HepG2 (cell line): ENCODE data around the gene CTF1. TPM values are rescaled to one million over a fixed set of nuclear protein-coding genes. Genes with fewer than 3 reads are reported as not detected.

Experiments used
- DMTF1 ChIP-seq: sonication (generic); formaldehyde crosslinking; IDR thresholded peaks from 2 replicates; pipeline ENCODE4 v1.4.0; 2020; ENCODE audit warnings: mild to moderate bottlenecking, missing genetic modification reagents
- GFI1 ChIP-seq: sonication (generic); formaldehyde crosslinking; IDR thresholded peaks from 2 replicates; pipeline ENCODE4 v1.5.0; 2020; ENCODE audit warnings: missing genetic modification reagents, mild to moderate bottlenecking, borderline replicate concordance
- MED1 ChIP-seq: sonication (generic); formaldehyde crosslinking; IDR thresholded peaks from 2 replicates; pipeline ENCODE4 v1.4.0; 2020; ENCODE audit warnings: missing genetic modification reagents
- NR2F6 ChIP-seq, 2 experiments: IDR thresholded peaks; 2 replicates each; pipeline ENCODE4 v1.6.1; 2016; ENCODE audit warnings: antibody characterized with exemption in 1 of 2, mild to moderate bottlenecking in 1 of 2
- PAXIP1 ChIP-seq: sonication (generic); formaldehyde crosslinking; conservative IDR thresholded peaks from 2 replicates; pipeline ENCODE4 v1.4.0; 2020; ENCODE audit warnings: mild to moderate bottlenecking, missing genetic modification reagents, moderate library complexity
- PRDM10 ChIP-seq: sonication (generic); formaldehyde crosslinking; IDR thresholded peaks from 2 replicates; pipeline ENCODE4 v1.4.0; 2020; ENCODE audit warnings: low read depth, missing genetic modification reagents
- RXRB ChIP-seq: IDR thresholded peaks from 2 replicates; pipeline ENCODE4 v1.6.1; 2016; ENCODE audit warnings: borderline replicate concordance, missing genetic modification reagents, missing compliant biosample characterization
- ZC3H13 ChIP-seq: sonication (generic); formaldehyde crosslinking; IDR thresholded peaks from 2 replicates; pipeline ENCODE4 v1.8.1; 2023; ENCODE audit warnings: mild to moderate bottlenecking, missing genetic modification reagents, moderate library complexity
- ZNF235 ChIP-seq: sonication (generic); formaldehyde crosslinking; IDR thresholded peaks from 2 replicates; pipeline ENCODE4 v1.8.1; 2023; ENCODE audit warnings: mild to moderate bottlenecking, missing genetic modification reagents, borderline replicate concordance
- ZNF343 ChIP-seq: sonication (generic); formaldehyde crosslinking; IDR thresholded peaks from 2 replicates; pipeline ENCODE4 v1.4.0; 2020; ENCODE audit warnings: mild to moderate bottlenecking, missing genetic modification reagents
- ZNF441 ChIP-seq: sonication (generic); formaldehyde crosslinking; IDR thresholded peaks from 2 replicates; pipeline ENCODE4 v1.7.0; 2021; ENCODE audit warnings: missing genetic modification reagents, borderline replicate concordance
- polyA plus RNA-seq, 8 experiments: library from polyadenylated mRNA; depleted of rRNA in 3 of 8; stranded (reverse) in 7 of 8; unstranded in 1 of 8; fragments of >200 nt; fragmentation: Illumina TruSeq in 4 of 8; extraction: Trizol in 4 of 8; gene quantifications; 2 replicates each; pipeline versions ENCODE4 v1.2.1 to v1.2.3, GENCODE V29; 2011 to 2016; ENCODE audit warnings: low read depth in 4 of 8, missing spikeins in 1 of 8, mixed read lengths in 1 of 8; ENCODE audit not compliant: insufficient read depth in 1 of 8
- total RNA-seq, 5 experiments: library from RNA; depleted of rRNA; stranded (reverse); fragments of >200 nt; fragmentation: Illumina TruSeq; extraction: Trizol; gene quantifications; 2 replicates each; pipeline ENCODE4 v1.2.3, GENCODE V29; 2016; ENCODE audit warnings: low read depth in 1 of 5
- TF ChIP-seq, protein P1 (sequence below): sonication (generic); formaldehyde crosslinking; IDR thresholded peaks from 2 replicates; pipeline ENCODE4 v1.5.0; 2020; ENCODE audit warnings: missing genetic modification reagents
- TF ChIP-seq, protein P2 (sequence below): sonication (generic); formaldehyde crosslinking; IDR thresholded peaks from 2 replicates; pipeline ENCODE4 v1.4.0; 2020; ENCODE audit warnings: missing genetic modification reagents

Gene CTF1
- total and polyA plus RNA-seq, 2 of the 13 experiments (the other 11 are each of a cell fraction or from before 2014, with no cell fraction given) = 0.13 to 1.8 TPM

GRCh38 chr16:30893744-30894539 is 2.5 kb upstream of the CTF1 start, which contains the start of gene BCL7C (continued):
- TF ChIP-seq PRDM10 (CRISPR knock-in tag) = peak; percentile 56; the same call in 1 of the 2 replicates
- TF ChIP-seq ZNF441 (CRISPR knock-in tag) = 0 out of 2 replicates have a peak, but pooled peaks have one; percentile 51
- peak; percentile 85; the same call in 1 of the 2 replicates for TF ChIP-seq DMTF1 (CRISPR knock-in tag)
- TF ChIP-seq, protein P1, sequence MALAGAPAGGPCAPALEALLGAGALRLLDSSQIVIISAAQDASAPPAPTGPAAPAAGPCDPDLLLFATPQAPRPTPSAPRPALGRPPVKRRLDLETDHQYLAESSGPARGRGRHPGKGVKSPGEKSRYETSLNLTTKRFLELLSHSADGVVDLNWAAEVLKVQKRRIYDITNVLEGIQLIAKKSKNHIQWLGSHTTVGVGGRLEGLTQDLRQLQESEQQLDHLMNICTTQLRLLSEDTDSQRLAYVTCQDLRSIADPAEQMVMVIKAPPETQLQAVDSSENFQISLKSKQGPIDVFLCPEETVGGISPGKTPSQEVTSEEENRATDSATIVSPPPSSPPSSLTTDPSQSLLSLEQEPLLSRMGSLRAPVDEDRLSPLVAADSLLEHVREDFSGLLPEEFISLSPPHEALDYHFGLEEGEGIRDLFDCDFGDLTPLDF (CRISPR knock-in tag) = peak; percentile 85
- TF ChIP-seq ZNF235 (CRISPR knock-in tag) = 0 out of 2 replicates have a peak, but pooled peaks have one; percentile 65
- TF ChIP-seq MED1 (CRISPR knock-in tag) = peak; percentile 80
- peak; percentile 82; the same call in 1 of the 2 replicates for TF ChIP-seq ZNF343 (CRISPR knock-in tag)
- TF ChIP-seq PAXIP1 (CRISPR knock-in tag) = no peak; the same call in 1 of the 2 replicates
- TF ChIP-seq GFI1 (CRISPR knock-in tag) = no peak
- TF ChIP-seq NR2F6 (IDR thresholded peaks at IDR 0.05) = no peak
- TF ChIP-seq NR2F6 (CRISPR knock-in tag; IDR thresholded peaks at IDR 0.05) = peak; percentile 63
- peak; percentile 96 for TF ChIP-seq ZC3H13 (CRISPR knock-in tag)
- peak; percentile 27; the same call in 1 of the 2 replicates for TF ChIP-seq RXRB (CRISPR knock-in tag)
- TF ChIP-seq, protein P2, sequence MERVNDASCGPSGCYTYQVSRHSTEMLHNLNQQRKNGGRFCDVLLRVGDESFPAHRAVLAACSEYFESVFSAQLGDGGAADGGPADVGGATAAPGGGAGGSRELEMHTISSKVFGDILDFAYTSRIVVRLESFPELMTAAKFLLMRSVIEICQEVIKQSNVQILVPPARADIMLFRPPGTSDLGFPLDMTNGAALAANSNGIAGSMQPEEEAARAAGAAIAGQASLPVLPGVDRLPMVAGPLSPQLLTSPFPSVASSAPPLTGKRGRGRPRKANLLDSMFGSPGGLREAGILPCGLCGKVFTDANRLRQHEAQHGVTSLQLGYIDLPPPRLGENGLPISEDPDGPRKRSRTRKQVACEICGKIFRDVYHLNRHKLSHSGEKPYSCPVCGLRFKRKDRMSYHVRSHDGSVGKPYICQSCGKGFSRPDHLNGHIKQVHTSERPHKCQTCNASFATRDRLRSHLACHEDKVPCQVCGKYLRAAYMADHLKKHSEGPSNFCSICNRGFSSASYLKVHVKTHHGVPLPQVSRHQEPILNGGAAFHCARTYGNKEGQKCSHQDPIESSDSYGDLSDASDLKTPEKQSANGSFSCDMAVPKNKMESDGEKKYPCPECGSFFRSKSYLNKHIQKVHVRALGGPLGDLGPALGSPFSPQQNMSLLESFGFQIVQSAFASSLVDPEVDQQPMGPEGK (CRISPR knock-in tag) = peak; percentile 79
